ENCODE measurements around the gene TAF4. TPM values are rescaled to one million over a fixed set of nuclear protein-coding genes. Genes with fewer than 3 reads are reported as not detected.
A peak's percentile ranks its signal among the peaks of the same experiment; 100 is the strongest.

TAF4 gene
- total and polyA plus RNA-seq, 7 experiments from 2014 or later = 0.74 to 43.7 (median 20.8) TPM

- Histone ChIP-seq H3K4me3 (ENCODE audit: low read length) (no peak overlapping the region), H3K27ac (ENCODE audit: low read depth, low read length) (no peak overlapping the region), H3K36me3 (ENCODE audit: control insufficient read depth in 2 of 3, insufficient read depth in 3 of 3, low read length in 3 of 3) (no peaks in the 10 kb centered on the region), H3K27me3 (ENCODE audit: control insufficient read depth in 2 of 2, insufficient read depth in 2 of 2, low read length in 2 of 2) (no peaks in the 10 kb centered on the region), H3K9me3 (ENCODE audit: control insufficient read depth in 2 of 3, low read length in 3 of 3) (peaks cover 6 to 90% (median 12%) of the 10 kb centered on the region in 3 experiments), H3K4me1 (ENCODE audit: control insufficient read depth in 2 of 2, insufficient read depth in 2 of 2, low read length in 2 of 2) (no peaks in the 10 kb centered on the region)
- H3K36me3 Mint-ChIP-seq = peaks cover 11 to 37% (median 22%) of the 10 kb centered on the region in 5 donors
- H3K4me1 Mint-ChIP-seq = no peaks in the 10 kb centered on the region
- DNase-seq (no peak), ATAC-seq (no peak)
- intact Hi-C loops (cut with micrococcal nuclease) = no loop called here
- H3K27me3 Mint-ChIP-seq = peaks cover 0 to 6% (median 0%) of the 10 kb centered on the region in 5 donors
- peak overlapping the region in 1 of 9 donors; percentile 29 for H3K27ac Mint-ChIP-seq
- ChIA-PET POLR2A (no interaction called here), CTCF (interaction anchor here (0.7 kb wide), 2 partner anchors 14 to 50 kb away, joined by 3 read pairs; no protein-coding TSS in a partner anchor)
- H3K4me3 Mint-ChIP-seq = peak overlapping the region in 1 of 10 donors; percentile 28
- peaks cover 0 to 98% (median 73%) of the 10 kb centered on the region in 11 donors for H3K9me3 Mint-ChIP-seq
Observed at GRCh38 chr20:62104791-62105345, 39.2 kb upstream of the TAF4 start.

DNA sequence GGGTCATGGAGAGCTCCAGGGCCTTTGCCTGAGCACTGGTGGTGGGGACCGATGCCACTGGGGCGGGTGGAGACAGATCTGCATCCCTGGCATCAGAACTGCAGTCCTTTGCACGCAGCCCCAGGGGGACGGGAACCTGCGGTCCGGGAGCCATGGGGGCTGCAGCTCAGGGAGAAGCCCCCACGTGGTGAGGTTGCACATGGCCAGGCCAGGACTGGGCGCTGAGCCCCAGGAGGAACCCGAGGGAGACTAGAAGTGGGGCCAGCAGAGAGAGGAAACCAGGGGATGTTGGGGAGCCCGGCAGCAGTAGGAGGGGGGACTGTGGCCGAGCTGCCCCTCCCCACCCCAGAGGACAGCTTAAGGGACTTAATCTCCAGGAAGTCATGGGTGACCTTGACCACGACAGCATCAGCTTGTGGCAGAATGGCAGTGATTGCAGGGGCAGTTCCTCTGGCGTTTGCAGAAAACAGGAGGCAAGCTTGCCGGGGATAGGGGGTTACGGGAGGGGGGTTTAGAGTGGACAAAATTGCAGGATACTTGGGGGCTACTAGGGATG, 38.6 kb upstream of the TAF4 start:
- H3K4me3 Mint-ChIP-seq = no peak overlapping the region
- ATAC-seq (no peak), DNase-seq (no peak)
- Histone ChIP-seq H3K4me1 (ENCODE audit: control insufficient read depth in 2 of 2, insufficient read depth in 2 of 2, low read length in 2 of 2) (no peaks in the 10 kb centered on the region), H3K9me3 (ENCODE audit: control insufficient read depth in 2 of 3, low read length in 3 of 3) (peaks cover 3 to 92% (median 12%) of the 10 kb centered on the region in 3 experiments), H3K36me3 (ENCODE audit: control insufficient read depth in 2 of 3, insufficient read depth in 3 of 3, low read length in 3 of 3) (no peaks in the 10 kb centered on the region), H3K4me3 (ENCODE audit: low read length) (no peak overlapping the region), H3K27me3 (ENCODE audit: control insufficient read depth in 2 of 2, insufficient read depth in 2 of 2, low read length in 2 of 2) (no peaks in the 10 kb centered on the region), H3K27ac (ENCODE audit: low read depth, low read length) (no peak overlapping the region)
- H3K9me3 Mint-ChIP-seq = peaks cover 0 to 98% (median 74%) of the 10 kb centered on the region in 11 donors
- CTCF ChIA-PET = interaction anchor here (0.7 kb wide), 2 partner anchors 13 to 50 kb away, joined by 3 read pairs; no protein-coding TSS in a partner anchor
- no peak overlapping the region for H3K27ac Mint-ChIP-seq
- H3K27me3 Mint-ChIP-seq = peaks cover 0 to 6% (median 0%) of the 10 kb centered on the region in 5 donors
- POLR2A ChIA-PET = no interaction called here
- H3K4me1 Mint-ChIP-seq = no peaks in the 10 kb centered on the region
- intact Hi-C loops (cut with micrococcal nuclease) = no loop called here
- peaks cover 9 to 34% (median 20%) of the 10 kb centered on the region in 5 donors for H3K36me3 Mint-ChIP-seq

GRCh38 chr20:62103508-62104233, 38.0 kb upstream of the TAF4 start:
- ATAC-seq (no peak), DNase-seq (no peak)
- Mint-ChIP-seq H3K36me3 (peaks cover 7 to 28% (median 17%) of the 10 kb centered on the region in 5 donors), H3K27ac (no peak overlapping the region), H3K4me3 (no peak overlapping the region), H3K4me1 (no peaks in the 10 kb centered on the region), H3K9me3 (peaks cover 0 to 98% (median 71%) of the 10 kb centered on the region in 11 donors), H3K27me3 (peaks cover 0 to 6% (median 0%) of the 10 kb centered on the region in 5 donors)
- H3K27me3 ChIP-seq (ENCODE audit: control insufficient read depth in 2 of 2, insufficient read depth in 2 of 2, low read length in 2 of 2) = no peaks in the 10 kb centered on the region
- ChIA-PET CTCF (interaction anchor here (0.7 kb wide), 2 partner anchors 13 to 51 kb away, joined by 3 read pairs; no protein-coding TSS in a partner anchor), POLR2A (no interaction called here)
- H3K36me3 ChIP-seq (ENCODE audit: control insufficient read depth in 2 of 3, insufficient read depth in 3 of 3, low read length in 3 of 3) = no peaks in the 10 kb centered on the region
- H3K4me3 ChIP-seq (ENCODE audit: low read length) = no peak overlapping the region
- H3K4me1 ChIP-seq (ENCODE audit: control insufficient read depth in 2 of 2, insufficient read depth in 2 of 2, low read length in 2 of 2) = no peaks in the 10 kb centered on the region
- peaks cover 0 to 92% (median 12%) of the 10 kb centered on the region in 3 experiments for H3K9me3 ChIP-seq (ENCODE audit: control insufficient read depth in 2 of 3, low read length in 3 of 3)
- intact Hi-C loops (cut with micrococcal nuclease) = no loop called here
- no peak overlapping the region for H3K27ac ChIP-seq (ENCODE audit: low read depth, low read length)

DNA sequence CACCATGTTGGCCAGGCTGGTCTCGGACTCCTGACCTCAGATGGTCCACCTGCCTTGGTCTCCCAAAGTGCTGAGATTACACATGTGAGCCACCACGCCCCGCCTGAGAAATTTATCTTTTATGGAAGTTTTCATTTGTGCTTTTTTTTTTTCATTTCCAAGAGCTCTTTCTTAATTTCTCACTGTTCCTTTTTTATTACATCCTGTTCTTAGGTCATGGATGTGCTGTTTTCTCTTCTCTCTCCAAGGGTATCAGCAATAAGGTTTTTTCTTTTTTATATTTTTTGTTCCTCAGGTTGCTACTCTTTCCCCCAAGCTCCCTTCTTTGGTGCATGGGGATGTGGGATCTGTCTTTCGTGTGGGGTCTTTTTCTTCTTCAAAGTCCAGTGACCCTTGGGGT, 35.4 kb upstream of the TAF4 start:
- CTCF ChIA-PET = no interaction called here
- ATAC-seq (no peak), DNase-seq (no peak)
- H3K36me3 Mint-ChIP-seq = peaks cover 6 to 17% (median 9%) of the 10 kb centered on the region in 5 donors
- peaks cover 0 to 80% (median 53%) of the 10 kb centered on the region in 11 donors for H3K9me3 Mint-ChIP-seq
- no peak overlapping the region for H3K4me3 Mint-ChIP-seq
- H3K27me3 ChIP-seq (ENCODE audit: control insufficient read depth in 2 of 2, insufficient read depth in 2 of 2, low read length in 2 of 2) = no peaks in the 10 kb centered on the region
- peaks cover 0 to 69% (median 0%) of the 10 kb centered on the region in 3 experiments for H3K9me3 ChIP-seq (ENCODE audit: control insufficient read depth in 2 of 3, low read length in 3 of 3)
- intact Hi-C loops (cut with micrococcal nuclease) = no loop called here
- no peaks in the 10 kb centered on the region for H3K36me3 ChIP-seq (ENCODE audit: control insufficient read depth in 2 of 3, insufficient read depth in 3 of 3, low read length in 3 of 3)
- H3K4me3 ChIP-seq (ENCODE audit: low read length) = no peak overlapping the region
- H3K27ac Mint-ChIP-seq = no peak overlapping the region
- POLR2A ChIA-PET = interaction anchor here (1.0 kb wide), 1 partner anchor 15 kb away, joined by 4 read pairs; no protein-coding TSS in a partner anchor
- no peaks in the 10 kb centered on the region for H3K4me1 Mint-ChIP-seq
- peaks cover 0 to 6% (median 0%) of the 10 kb centered on the region in 5 donors for H3K27me3 Mint-ChIP-seq
- no peaks in the 10 kb centered on the region for H3K4me1 ChIP-seq (ENCODE audit: control insufficient read depth in 2 of 2, insufficient read depth in 2 of 2, low read length in 2 of 2)
- no peak overlapping the region for H3K27ac ChIP-seq (ENCODE audit: low read depth, low read length)

GRCh38 chr20:62097881-62098407, 32.3 kb upstream of the TAF4 start:
- peaks cover 0 to 74% (median 35%) of the 10 kb centered on the region in 11 donors for H3K9me3 Mint-ChIP-seq
- ChIA-PET CTCF (no interaction called here), POLR2A (no interaction called here)
- peaks cover 0 to 10% (median 9%) of the 10 kb centered on the region in 5 donors for H3K36me3 Mint-ChIP-seq
- H3K27ac ChIP-seq (ENCODE audit: low read depth, low read length) = no peak overlapping the region
- peaks cover 0 to 49% (median 0%) of the 10 kb centered on the region in 3 experiments for H3K9me3 ChIP-seq (ENCODE audit: control insufficient read depth in 2 of 3, low read length in 3 of 3)
- no peaks in the 10 kb centered on the region for H3K4me1 ChIP-seq (ENCODE audit: control insufficient read depth in 2 of 2, insufficient read depth in 2 of 2, low read length in 2 of 2)
- no peaks in the 10 kb centered on the region for H3K27me3 Mint-ChIP-seq
- no peaks in the 10 kb centered on the region for H3K36me3 ChIP-seq (ENCODE audit: control insufficient read depth in 2 of 3, insufficient read depth in 3 of 3, low read length in 3 of 3)
- no peak overlapping the region for H3K27ac Mint-ChIP-seq
- no peak for ATAC-seq
- no peaks in the 10 kb centered on the region for H3K27me3 ChIP-seq (ENCODE audit: control insufficient read depth in 2 of 2, insufficient read depth in 2 of 2, low read length in 2 of 2)
- DNase-seq = no peak
- H3K4me1 Mint-ChIP-seq = no peaks in the 10 kb centered on the region
- no peak overlapping the region for H3K4me3 ChIP-seq (ENCODE audit: low read length)
- intact Hi-C loops (cut with micrococcal nuclease) = no loop called here
- no peak overlapping the region for H3K4me3 Mint-ChIP-seq

GRCh38 chr20:62096421-62097380, 31.0 kb upstream of the TAF4 start:
- no peaks in the 10 kb centered on the region for H3K4me1 ChIP-seq (ENCODE audit: control insufficient read depth in 2 of 2, insufficient read depth in 2 of 2, low read length in 2 of 2)
- POLR2A ChIA-PET = interaction anchor here (0.6 kb wide), 1 partner anchor 1022 kb away, joined by 4 read pairs; no protein-coding TSS in a partner anchor
- peaks cover 0 to 6% (median 4%) of the 10 kb centered on the region in 5 donors for H3K27me3 Mint-ChIP-seq
- peaks cover 0 to 37% (median 0%) of the 10 kb centered on the region in 3 experiments for H3K9me3 ChIP-seq (ENCODE audit: control insufficient read depth in 2 of 3, low read length in 3 of 3)
- CTCF ChIA-PET = no interaction called here
- intact Hi-C loops (cut with micrococcal nuclease) = no loop called here
- peaks cover 4 to 73% (median 30%) of the 10 kb centered on the region in 11 donors for H3K9me3 Mint-ChIP-seq
- H3K27ac Mint-ChIP-seq = no peak overlapping the region
- no peaks in the 10 kb centered on the region for H3K4me1 Mint-ChIP-seq
- H3K27ac ChIP-seq (ENCODE audit: low read depth, low read length) = no peak overlapping the region
- H3K4me3 Mint-ChIP-seq = no peak overlapping the region
- H3K36me3 ChIP-seq (ENCODE audit: control insufficient read depth in 2 of 3, insufficient read depth in 3 of 3, low read length in 3 of 3) = no peaks in the 10 kb centered on the region
- peaks cover 0 to 17% (median 10%) of the 10 kb centered on the region in 5 donors for H3K36me3 Mint-ChIP-seq
- ATAC-seq (no peak), DNase-seq (no peak)
- no peak overlapping the region for H3K4me3 ChIP-seq (ENCODE audit: low read length)
- H3K27me3 ChIP-seq (ENCODE audit: control insufficient read depth in 2 of 2, insufficient read depth in 2 of 2, low read length in 2 of 2) = no peaks in the 10 kb centered on the region

Data from naive thymus-derived CD4-positive, alpha-beta T cell (primary cell).